GM18499 (cell line): Measurements from ENCODE around the gene TMEM165.
"Not testable (repeated sequence)": the region's sequence is repeated elsewhere in the genome, so short reads cannot be mapped to it uniquely, and the experiment has no call there.

Experiments
- ATAC-seq: cut with Tn5 transposase; IDR thresholded peaks from one replicate; pipeline ENCODE4 v1.9.1; 2021; ENCODE audit warnings: moderate number of reproducible peaks; ENCODE audit not compliant: insufficient read depth, unreplicated experiment

Gene TMEM165, protein sequence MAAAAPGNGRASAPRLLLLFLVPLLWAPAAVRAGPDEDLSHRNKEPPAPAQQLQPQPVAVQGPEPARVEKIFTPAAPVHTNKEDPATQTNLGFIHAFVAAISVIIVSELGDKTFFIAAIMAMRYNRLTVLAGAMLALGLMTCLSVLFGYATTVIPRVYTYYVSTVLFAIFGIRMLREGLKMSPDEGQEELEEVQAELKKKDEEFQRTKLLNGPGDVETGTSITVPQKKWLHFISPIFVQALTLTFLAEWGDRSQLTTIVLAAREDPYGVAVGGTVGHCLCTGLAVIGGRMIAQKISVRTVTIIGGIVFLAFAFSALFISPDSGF

GRCh38 chr4:55395529-55396307, at the start of gene TMEM165:
Gene TMEM165 (plus strand): TSS chr4:55395957. CDS start chr4:55396190, 233 bp downstream.
- ATAC-seq = peak; percentile 72

- peak; percentile 78 for ATAC-seq
These were observed 49.5 kb upstream of the TMEM165 start, which contains the start of gene SRD5A3 for GRCh38 chr4:55345980-55346850. Gene SRD5A3 (plus strand): TSS chr4:55346242. CDS start chr4:55346337, 95 bp downstream.

- ATAC-seq = no peak
These were observed 48.9 kb upstream of the TMEM165 start for GRCh38 chr4:55346851-55347255.

DNA sequence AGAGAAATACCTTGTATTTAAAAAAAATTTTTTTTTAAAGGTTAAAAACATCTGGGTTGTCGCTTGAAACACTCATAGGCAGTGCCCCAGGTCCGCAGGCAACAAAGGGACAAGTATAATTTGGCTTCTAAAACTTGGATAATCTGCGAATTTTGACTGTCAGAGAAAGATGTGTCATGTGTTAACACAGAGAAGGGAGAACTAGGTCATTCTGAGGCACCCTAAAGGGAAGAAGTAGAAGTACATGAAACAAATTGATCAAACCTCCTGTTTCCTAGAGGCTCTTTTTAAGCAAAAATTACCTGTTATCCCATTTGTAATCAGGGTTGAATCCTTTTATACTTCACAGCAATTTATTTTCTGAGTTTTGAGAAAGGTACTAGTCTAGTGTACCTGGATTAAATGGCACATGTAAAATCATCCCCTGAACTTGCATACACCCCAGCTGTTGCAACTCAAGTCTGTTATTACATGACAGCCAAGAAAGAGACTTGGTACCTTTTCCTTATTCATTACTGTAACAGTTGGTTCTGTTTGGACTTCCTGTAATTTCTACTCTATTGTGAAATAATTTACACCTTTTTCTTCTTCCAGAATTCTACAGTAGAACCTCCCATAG, 48.0 kb upstream of the TMEM165 start:
- no peak for ATAC-seq

DNA sequence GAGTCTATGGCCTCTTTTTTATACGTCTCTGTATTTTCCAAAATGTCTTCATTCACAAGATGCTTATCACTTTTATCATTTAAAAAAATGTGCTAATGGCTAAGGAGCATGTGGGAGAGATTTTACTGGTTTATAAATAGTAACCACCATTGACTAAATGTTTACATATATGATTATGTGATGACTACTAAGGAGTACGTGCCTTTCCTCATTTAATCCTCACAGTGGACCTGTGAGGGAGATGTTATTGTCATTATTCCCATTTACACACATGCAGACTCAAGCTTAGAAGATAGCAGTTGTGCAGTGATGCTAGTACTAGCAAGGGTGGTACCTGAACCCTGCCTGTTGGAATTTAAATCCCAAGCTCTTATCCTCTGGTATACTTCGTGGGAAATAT, 47.3 kb upstream of the TMEM165 start:
- no peak for ATAC-seq

- ATAC-seq = not testable (repeated sequence)
These were observed 44.9 kb upstream of the TMEM165 start for GRCh38 chr4:55350870-55351269.

GRCh38 chr4:55351824-55352223, 43.9 kb upstream of the TMEM165 start:
- ATAC-seq = no peak

GRCh38 chr4:55352726-55353125, 43.0 kb upstream of the TMEM165 start:
- ATAC-seq = no peak

GRCh38 chr4:55353228-55353747, 42.5 kb upstream of the TMEM165 start:
- ATAC-seq = not testable (repeated sequence)

GRCh38 chr4:55354648-55355047, 41.1 kb upstream of the TMEM165 start:
- ATAC-seq = no peak

GRCh38 chr4:55355555-55355954, 40.2 kb upstream of the TMEM165 start:
- no peak for ATAC-seq

- no peak for ATAC-seq
These were observed 38.7 kb upstream of the TMEM165 start for GRCh38 chr4:55356991-55357461.

DNA sequence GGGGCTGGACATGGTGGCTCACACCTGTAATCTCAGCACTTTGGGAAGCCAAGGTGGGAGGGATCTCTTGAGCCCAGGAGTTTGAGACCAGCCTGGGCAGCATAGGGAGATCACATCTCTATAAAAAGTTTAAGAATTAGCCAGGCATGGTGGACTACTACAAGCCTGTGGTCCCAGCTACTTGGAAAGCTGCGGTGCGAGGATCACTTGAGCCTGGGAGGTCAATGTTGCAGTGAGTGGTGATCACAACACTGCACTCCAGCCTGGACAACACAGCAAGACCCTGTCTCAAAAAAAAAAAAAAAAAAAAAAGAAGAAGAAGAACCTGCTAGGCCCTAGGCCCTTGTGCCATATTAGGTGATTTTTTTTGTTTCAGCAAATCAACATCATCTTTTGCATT, 37.5 kb upstream of the TMEM165 start:
- no peak for ATAC-seq

GRCh38 chr4:55358668-55359067, 37.1 kb upstream of the TMEM165 start:
- ATAC-seq = peak; percentile 85

- ATAC-seq = no peak
These were observed 36.3 kb upstream of the TMEM165 start for GRCh38 chr4:55359397-55359916.

DNA sequence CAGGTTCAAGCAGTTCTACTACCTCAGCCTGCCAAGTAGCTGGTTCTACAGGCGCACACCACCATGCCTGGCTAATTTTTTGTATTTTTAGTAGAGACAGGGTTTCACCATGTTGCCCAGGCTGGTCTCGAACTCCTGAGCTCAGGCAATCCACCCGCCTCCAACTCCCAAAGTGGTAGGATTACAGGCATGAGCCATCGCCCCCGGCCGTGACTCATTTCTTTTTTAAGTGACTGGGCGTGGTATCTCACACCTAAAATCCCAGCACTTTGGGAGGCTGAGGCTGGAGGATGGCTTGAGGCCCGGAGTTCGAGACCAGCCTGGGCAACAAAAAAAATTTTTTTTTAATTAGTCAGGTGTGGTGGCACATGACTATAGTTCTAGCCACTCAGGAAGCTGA, 32.8 kb upstream of the TMEM165 start:
- not testable (repeated sequence) for ATAC-seq

DNA sequence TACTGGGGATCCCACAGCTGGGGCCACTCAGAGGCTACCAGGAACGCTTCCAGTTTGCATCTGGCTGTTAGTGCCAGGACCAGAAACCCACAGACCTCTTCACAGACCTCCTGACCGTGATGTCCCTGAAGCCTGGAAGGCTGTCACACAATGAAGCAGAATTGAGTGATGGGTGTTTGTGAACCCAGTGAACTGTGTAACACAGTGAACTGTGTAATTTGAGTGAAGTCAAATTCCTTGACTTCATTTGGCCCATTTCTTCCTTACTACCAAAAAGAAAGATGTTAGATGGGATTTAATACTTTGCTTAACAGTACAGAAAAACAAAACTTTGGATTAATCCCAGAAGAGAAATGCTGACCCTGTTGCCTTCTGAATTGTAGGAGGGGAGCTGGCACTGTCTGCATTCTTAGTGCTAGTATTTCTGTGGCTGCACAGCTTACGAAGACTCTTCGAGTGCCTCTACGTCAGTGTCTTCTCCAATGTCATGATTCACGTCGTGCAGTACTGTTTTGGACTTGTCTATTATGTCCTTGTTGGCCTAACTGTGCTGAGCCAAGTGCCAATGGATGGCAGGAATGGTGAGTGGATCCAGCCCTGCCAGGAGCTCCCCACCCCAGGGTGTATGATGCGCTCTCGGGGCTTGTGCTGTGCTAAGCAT, 31.9 kb upstream of the TMEM165 start:
- ATAC-seq = no peak

DNA sequence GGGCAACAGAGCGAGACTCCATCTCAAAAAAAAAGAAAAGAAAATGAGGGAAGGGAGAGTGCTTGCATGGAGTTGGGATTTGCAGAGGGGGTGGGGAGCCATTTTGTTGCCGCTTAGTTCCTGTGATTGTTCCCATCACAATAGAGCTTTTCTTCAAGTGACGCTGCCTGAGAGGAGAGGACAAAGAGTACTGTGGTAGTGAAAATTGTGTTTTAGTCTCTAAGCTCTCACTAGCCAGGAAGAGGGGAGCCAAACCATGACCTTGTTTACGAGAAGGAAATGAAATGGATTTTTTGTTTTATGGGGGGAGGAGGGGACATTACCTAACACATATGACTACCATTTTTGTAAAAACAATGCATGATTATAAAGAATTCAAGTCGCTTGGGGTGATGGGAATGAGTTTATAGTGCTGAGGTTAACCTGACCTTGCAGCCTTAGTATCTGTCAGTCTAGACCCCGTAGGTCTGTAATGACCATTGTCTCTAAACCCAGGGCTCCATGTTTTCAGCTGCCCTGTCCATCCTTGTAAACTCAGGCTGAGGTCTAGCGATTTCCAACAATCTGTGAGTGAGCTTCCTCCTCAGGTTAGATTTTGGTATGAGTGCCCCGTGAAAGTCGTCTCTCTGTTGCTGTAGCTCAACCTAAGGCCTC, 30.9 kb upstream of the TMEM165 start:
- ATAC-seq = no peak

DNA sequence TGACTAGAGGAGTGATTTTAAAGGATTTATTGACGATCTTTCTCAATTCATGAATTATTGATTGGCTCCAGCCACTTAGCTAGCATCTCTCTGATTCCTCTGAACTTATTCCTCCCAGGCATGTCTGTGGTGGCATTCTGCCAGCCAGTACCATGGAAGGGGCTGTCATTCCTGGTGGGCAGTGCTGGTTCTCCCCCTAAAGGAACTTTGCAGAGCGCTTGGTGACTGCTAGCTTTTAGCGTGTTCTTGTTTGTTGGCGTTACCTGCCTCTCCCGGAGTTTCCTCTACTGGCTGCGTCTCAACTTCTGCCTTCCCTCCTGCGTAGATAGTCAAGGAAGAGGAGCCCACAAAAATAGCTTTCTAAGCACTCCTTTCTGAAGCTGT, 30.4 kb upstream of the TMEM165 start:
- ATAC-seq = no peak
